K562 (cell line): ENCODE data around the gene MARS1. TPM values are rescaled to one million over a fixed set of nuclear protein-coding genes. Genes with fewer than 3 reads are reported as not detected.
A peak's percentile ranks its signal among the peaks of the same experiment; 100 is the strongest.

Source experiments
- CREB3 ChIP-seq: fragments of 450-650 bp; conservative IDR thresholded peaks from 2 replicates; pipeline ENCODE4 v1.6.1; 2016; ENCODE audit warnings: missing genetic modification characterization, low read depth, mild to moderate bottlenecking, missing compliant biosample characterization, moderate library complexity
- DMBX1 ChIP-seq: fragments of 250-450 bp; sonication (Bioruptor Pico); IDR thresholded peaks from 2 replicates; pipeline ENCODE4 v1.8.0; 2022; ENCODE audit warnings: inconsistent platforms, mild to moderate bottlenecking, moderate library complexity, borderline replicate concordance
- ESRRB ChIP-seq: fragments of 250-450 bp; sonication (Bioruptor Pico); IDR thresholded peaks from 2 replicates; pipeline ENCODE4 v1.5.0; 2020; ENCODE audit warnings: mild to moderate bottlenecking, moderate library complexity, borderline replicate concordance
- GABPB1 ChIP-seq: sonication (generic); formaldehyde crosslinking; IDR thresholded peaks from 2 replicates; pipeline ENCODE4 v1.8.0; 2022; ENCODE audit warnings: mild to moderate bottlenecking, missing genetic modification reagents
- GMEB1 ChIP-seq: fragments of 250-450 bp; sonication (Bioruptor Pico); IDR thresholded peaks from 2 replicates; pipeline ENCODE4 v1.4.0; 2020; ENCODE audit warnings: mild to moderate bottlenecking
- PHF8 ChIP-seq: fragments of 200-600 bp; sonication (generic); IDR thresholded peaks from 2 replicates; pipeline ENCODE4 v1.6.1; 2012; ENCODE audit warnings: mixed run types, mild to moderate bottlenecking, inconsistent platforms, low read length, moderate library complexity, borderline replicate concordance
- PRDM10 ChIP-seq: fragments of 450-650 bp; IDR thresholded peaks from 2 replicates; pipeline ENCODE4 v1.6.1; 2018; ENCODE audit not compliant: partially characterized antibody
- RFX5 ChIP-seq: IDR thresholded peaks from 2 replicates; pipeline ENCODE4 v1.6.1; 2011; ENCODE audit warnings: low read depth, mild to moderate bottlenecking, improper control_type of control experiment, low read length
- SIN3A ChIP-seq, 2 experiments: fragments of 150-350 bp in 1 of 2; IDR thresholded peaks; 2 replicates each; pipeline ENCODE4 v1.6.1; 2011 to 2016; ENCODE audit warnings: borderline replicate concordance in 2 of 2, low read depth in 2 of 2, low read length in 2 of 2, mild to moderate bottlenecking in 2 of 2, moderate library complexity in 2 of 2; ENCODE audit not compliant: control insufficient read depth in 1 of 2
- polyA plus RNA-seq, 8 experiments: library from polyadenylated mRNA; depleted of rRNA in 4 of 8; stranded (reverse) in 5 of 8; unstranded in 3 of 8; fragments of >200 nt; fragmentation: Nextera tagmentation in 2 of 8; fragmentation: Illumina TruSeq in 1 of 8; extraction: Ambion mirVana in 2 of 8; extraction: Trizol in 1 of 8; gene quantifications; 2 replicates each; pipeline versions ENCODE4 v1.2.1 to v1.2.3, GENCODE V29; 2011 to 2014; ENCODE audit warnings: inconsistent platforms in 1 of 8, missing spikeins in 1 of 8
- total RNA-seq, 7 experiments: library from RNA; depleted of rRNA in 6 of 7; stranded (reverse); fragments of >200 nt in 6 of 7; fragmentation: Illumina TruSeq in 2 of 7; extraction: Trizol in 2 of 7; gene quantifications; 2 replicates each; pipeline versions ENCODE4 v1.2.1 to v1.2.3, GENCODE V29; 2011 to 2021; ENCODE audit warnings: low replicate concordance in 1 of 7
- TF ChIP-seq, protein P1 (sequence below): fragments of 200-400 bp; formaldehyde crosslinking; IDR thresholded peaks from 2 replicates; pipeline ENCODE4 v1.6.1; 2017; ENCODE audit warnings: mild to moderate bottlenecking, low read depth, low read length, moderate library complexity
- TF ChIP-seq, protein P2 (sequence below): fragments of 250-450 bp; sonication (Bioruptor Pico); IDR thresholded peaks from 2 replicates; pipeline ENCODE4 v1.8.0; 2021; ENCODE audit warnings: moderate library complexity, mild to moderate bottlenecking, inconsistent platforms
- TF ChIP-seq, protein P3 (sequence below): IDR thresholded peaks from 2 replicates; pipeline ENCODE4 v1.6.1; 2016; ENCODE audit warnings: missing genetic modification characterization, missing compliant biosample characterization

MARS1 gene
- total and polyA plus RNA-seq, 9 of the 15 experiments (the other 6 are each of a cell fraction or from before 2014, with no cell fraction given), result 117 to 382 (median 220) TPM

DNA sequence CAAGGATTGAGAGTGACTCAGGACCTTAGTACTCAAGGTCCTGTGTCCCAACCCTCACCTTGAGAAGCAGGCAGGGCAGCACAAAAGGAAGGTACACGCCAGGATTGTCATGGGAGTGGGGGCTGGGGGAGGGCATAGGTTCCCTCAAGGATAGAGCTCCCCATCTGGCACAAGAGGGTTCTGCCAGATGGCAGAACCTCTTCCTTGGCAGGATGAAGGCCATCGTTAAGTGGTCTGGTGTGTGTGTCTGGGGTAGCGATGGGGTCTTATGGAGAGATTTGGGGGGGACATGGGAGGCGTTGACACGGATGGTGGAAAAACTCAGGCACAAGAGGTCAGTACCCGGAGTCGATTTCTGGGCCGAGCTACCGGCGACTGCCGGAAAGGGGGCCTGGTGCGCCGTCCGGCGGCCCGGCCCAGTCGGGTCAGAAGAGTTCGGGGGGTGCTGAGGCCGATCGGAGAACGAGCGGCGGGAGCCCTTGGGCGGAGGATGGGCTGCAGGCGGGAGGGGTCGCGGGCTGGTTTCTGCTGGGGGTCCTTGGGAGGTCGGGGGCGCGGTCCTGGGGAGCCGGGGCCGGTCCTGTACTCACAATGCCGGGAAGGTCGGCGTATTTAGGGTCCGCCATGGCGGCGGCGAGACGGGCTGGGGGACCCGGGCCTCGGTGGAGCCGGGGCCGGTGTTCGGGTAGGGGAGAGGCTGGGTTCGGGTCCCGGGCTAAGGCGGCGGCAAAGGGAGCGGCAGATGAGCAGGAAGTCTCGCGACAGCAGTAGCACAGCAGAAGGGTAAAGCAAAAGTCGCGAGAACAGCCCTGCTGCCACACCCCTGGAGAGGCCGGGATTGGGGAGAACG, 58.8 kb downstream of the MARS1 start, which contains the start of gene DCTN2 (continued):
- TF ChIP-seq, protein P1, sequence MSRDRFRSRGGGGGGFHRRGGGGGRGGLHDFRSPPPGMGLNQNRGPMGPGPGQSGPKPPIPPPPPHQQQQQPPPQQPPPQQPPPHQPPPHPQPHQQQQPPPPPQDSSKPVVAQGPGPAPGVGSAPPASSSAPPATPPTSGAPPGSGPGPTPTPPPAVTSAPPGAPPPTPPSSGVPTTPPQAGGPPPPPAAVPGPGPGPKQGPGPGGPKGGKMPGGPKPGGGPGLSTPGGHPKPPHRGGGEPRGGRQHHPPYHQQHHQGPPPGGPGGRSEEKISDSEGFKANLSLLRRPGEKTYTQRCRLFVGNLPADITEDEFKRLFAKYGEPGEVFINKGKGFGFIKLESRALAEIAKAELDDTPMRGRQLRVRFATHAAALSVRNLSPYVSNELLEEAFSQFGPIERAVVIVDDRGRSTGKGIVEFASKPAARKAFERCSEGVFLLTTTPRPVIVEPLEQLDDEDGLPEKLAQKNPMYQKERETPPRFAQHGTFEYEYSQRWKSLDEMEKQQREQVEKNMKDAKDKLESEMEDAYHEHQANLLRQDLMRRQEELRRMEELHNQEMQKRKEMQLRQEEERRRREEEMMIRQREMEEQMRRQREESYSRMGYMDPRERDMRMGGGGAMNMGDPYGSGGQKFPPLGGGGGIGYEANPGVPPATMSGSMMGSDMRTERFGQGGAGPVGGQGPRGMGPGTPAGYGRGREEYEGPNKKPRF, result no peak
- TF ChIP-seq, protein P2, sequence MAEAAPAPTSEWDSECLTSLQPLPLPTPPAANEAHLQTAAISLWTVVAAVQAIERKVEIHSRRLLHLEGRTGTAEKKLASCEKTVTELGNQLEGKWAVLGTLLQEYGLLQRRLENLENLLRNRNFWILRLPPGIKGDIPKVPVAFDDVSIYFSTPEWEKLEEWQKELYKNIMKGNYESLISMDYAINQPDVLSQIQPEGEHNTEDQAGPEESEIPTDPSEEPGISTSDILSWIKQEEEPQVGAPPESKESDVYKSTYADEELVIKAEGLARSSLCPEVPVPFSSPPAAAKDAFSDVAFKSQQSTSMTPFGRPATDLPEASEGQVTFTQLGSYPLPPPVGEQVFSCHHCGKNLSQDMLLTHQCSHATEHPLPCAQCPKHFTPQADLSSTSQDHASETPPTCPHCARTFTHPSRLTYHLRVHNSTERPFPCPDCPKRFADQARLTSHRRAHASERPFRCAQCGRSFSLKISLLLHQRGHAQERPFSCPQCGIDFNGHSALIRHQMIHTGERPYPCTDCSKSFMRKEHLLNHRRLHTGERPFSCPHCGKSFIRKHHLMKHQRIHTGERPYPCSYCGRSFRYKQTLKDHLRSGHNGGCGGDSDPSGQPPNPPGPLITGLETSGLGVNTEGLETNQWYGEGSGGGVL (CRISPR knock-in tag), result no peak
- TF ChIP-seq, protein P3, sequence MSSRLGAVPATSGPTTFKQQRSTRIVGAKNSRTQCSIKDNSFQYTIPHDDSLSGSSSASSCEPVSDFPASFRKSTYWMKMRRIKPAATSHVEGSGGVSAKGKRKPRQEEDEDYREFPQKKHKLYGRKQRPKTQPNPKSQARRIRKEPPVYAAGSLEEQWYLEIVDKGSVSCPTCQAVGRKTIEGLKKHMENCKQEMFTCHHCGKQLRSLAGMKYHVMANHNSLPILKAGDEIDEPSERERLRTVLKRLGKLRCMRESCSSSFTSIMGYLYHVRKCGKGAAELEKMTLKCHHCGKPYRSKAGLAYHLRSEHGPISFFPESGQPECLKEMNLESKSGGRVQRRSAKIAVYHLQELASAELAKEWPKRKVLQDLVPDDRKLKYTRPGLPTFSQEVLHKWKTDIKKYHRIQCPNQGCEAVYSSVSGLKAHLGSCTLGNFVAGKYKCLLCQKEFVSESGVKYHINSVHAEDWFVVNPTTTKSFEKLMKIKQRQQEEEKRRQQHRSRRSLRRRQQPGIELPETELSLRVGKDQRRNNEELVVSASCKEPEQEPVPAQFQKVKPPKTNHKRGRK (tag), result no peak
- TF ChIP-seq GABPB1 (CRISPR knock-in tag) (peak; percentile 49; the same call in 1 of the 2 replicates), GMEB1 (CRISPR knock-in tag) (no peak), CREB3 (tag) (peak; percentile 51; the same call in 1 of the 2 replicates), DMBX1 (CRISPR knock-in tag) (no peak), PHF8 (peak; percentile 58; the same call in 1 of the 2 replicates), ESRRB (CRISPR knock-in tag) (no peak), RFX5 (no peak), SIN3A (IDR thresholded peaks at IDR 0.05; ENCODE audit: borderline replicate concordance in 2 of 2, control insufficient read depth in 1 of 2, low read depth in 2 of 2, low read length in 2 of 2) (no peak; a peak in 1 of 4 replicates), PRDM10 (no peak)
